SH-SY5Y (cell line): ENCODE data around the gene MYOC.

ENCODE experiments used
- GATA2 ChIP-seq: IDR thresholded peaks from 2 replicates; pipeline ENCODE4 v1.6.1; 2011; ENCODE audit warnings: mild to moderate bottlenecking, low read depth, low read length
- GATA3 ChIP-seq: IDR thresholded peaks from 2 replicates; pipeline ENCODE4 v1.6.1; 2011; ENCODE audit warnings: low read depth, mild to moderate bottlenecking, low read length, moderate library complexity

- no peak for TF ChIP-seq GATA2
- no peak for TF ChIP-seq GATA3
Measured at GRCh38 chr1:171636141-171636540, 16.3 kb downstream of the MYOC start.
